ENCODE results near the gene PLK5.

Gene PLK5

DNA sequence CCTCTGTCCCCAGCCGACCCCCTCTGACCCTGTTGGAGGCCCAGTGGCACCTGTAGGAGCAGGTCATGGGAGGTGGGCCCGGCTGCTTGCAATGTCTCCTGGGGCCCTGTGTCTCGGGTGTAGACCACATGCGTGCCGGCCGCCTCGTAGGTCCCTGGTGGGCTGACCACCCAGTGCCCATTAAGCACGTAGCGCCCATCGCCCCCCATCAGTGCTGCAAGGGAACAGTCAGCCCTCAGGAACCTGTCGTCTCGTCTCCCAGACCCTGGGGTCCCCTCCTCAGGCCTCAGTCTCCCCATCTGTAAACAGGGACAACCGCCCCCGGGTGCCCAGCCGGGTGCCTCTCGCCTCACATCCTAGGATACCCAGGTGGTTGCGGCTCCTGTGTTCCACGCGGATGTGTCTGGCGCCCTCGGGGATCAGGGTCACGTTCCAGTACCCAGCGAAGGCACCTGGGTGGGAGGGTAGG is 16.7 kb upstream of the PLK5 start:
- Histone ChIP-seq H3K36me3 (replicated peaks) (no peaks in the 10 kb centered on the region), H3K4me3 (ENCODE audit: low read depth, low read length) (no peak overlapping the region), H3K27ac (no peak overlapping the region), H3K27me3 (replicated peaks) (peaks cover 19% of the 10 kb centered on the region)
- TF ChIP-seq CTCF (IDR thresholded peaks at IDR 0.05; ENCODE audit: low read depth, low read length, missing control alignments) = no peak
- DNase-seq = no peak
- in situ Hi-C loops (cut with HindIII; ENCODE audit: low pct_ligation_motif_present, low sequenced_read_pairs) = no loop called here

GRCh38 chr19:1507763-1508506 is 15.9 kb upstream of the PLK5 start:
- no peaks in the 10 kb centered on the region for H3K36me3 ChIP-seq (replicated peaks)
- peak overlapping the region; percentile 84 for H3K27ac ChIP-seq
- in situ Hi-C loops (cut with HindIII; ENCODE audit: low pct_ligation_motif_present, low sequenced_read_pairs) = no loop called here
- peaks cover 15% of the 10 kb centered on the region for H3K27me3 ChIP-seq (replicated peaks)
- TF ChIP-seq CTCF (IDR thresholded peaks at IDR 0.05; ENCODE audit: low read depth, low read length, missing control alignments) = no peak
- peak overlapping the region; percentile 59 for H3K4me3 ChIP-seq (ENCODE audit: low read depth, low read length)
- peak; percentile 95 for DNase-seq

DNA sequence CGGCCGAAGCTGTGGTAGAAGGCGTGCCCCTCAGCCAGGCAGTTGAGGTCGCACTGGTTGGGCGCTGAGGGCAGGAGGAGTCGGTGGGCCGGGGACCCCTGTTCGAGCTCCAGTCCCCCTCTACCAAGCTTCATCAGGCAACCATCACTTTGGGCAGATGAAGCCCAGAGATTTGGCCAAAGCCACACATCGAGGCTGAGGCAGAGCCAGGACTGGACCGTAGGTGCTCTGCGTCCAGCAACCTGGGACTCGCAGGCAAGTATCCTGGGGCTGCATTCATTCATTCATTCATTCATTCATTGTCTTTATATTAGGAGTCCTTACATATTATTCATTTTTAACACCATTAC is 15.4 kb upstream of the PLK5 start:
- Histone ChIP-seq H3K36me3 (replicated peaks) (no peaks in the 10 kb centered on the region), H3K27ac (no peak overlapping the region), H3K4me3 (ENCODE audit: low read depth, low read length) (peak overlapping the region; percentile 20), H3K27me3 (replicated peaks) (peaks cover 9% of the 10 kb centered on the region)
- no peak for TF ChIP-seq CTCF (IDR thresholded peaks at IDR 0.05; ENCODE audit: low read depth, low read length, missing control alignments)
- in situ Hi-C loops (cut with HindIII; ENCODE audit: low pct_ligation_motif_present, low sequenced_read_pairs) = no loop called here
- no peak for DNase-seq

DNA sequence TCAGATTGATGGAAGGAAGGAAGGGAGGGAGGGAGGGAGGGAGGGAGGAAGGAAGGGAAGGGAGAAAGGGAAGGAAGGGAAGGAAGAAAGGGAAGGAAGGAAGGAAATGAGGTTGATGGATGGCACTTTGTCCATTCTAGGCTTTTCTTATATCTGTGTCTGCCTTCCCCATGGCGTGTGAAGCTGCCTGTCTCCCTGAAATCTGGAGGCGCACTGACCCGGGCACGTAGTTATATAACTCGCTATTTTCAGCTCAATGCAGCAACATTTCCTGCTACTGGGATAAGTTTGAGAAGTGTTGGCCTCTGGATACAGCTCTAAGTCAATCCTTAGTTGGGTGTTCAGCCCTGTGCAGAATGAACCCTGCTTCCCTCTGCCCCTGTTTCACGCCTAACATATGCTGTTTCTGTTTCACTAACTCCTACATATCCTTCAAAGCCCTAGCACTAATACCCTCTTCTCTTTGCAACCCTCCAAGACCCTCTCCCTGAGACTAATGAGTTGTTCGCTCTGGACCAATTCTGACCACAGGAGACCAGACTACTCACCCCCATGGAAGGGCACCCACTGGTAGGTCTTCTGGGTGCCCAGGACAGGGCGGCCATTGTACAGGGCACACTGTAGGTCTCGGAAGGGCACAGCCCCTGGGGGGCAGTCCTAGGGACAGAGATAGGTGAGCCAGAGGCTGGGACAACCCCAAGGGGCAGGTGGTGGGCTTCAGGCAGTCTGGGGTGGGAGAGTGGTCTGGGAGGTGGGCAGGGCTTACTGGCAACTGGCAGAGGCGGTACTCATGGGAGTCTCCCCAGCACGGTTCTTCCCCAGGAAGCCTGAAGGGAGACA is 14.1 kb upstream of the PLK5 start:
- Histone ChIP-seq H3K36me3 (replicated peaks) (no peaks in the 10 kb centered on the region), H3K27me3 (replicated peaks) (no peaks in the 10 kb centered on the region), H3K4me3 (ENCODE audit: low read depth, low read length) (no peak overlapping the region), H3K27ac (no peak overlapping the region)
- no peak for TF ChIP-seq CTCF (IDR thresholded peaks at IDR 0.05; ENCODE audit: low read depth, low read length, missing control alignments)
- in situ Hi-C loops (cut with HindIII; ENCODE audit: low pct_ligation_motif_present, low sequenced_read_pairs) = no loop called here
- no peak for DNase-seq

GRCh38 chr19:1510442-1510806 is 13.5 kb upstream of the PLK5 start:
- H3K27me3 ChIP-seq (replicated peaks) = no peaks in the 10 kb centered on the region
- H3K4me3 ChIP-seq (ENCODE audit: low read depth, low read length) = no peak overlapping the region

More at GRCh38 chr19:1510442-1510806, 13.5 kb upstream of the PLK5 start:
- H3K36me3 ChIP-seq (replicated peaks) = no peaks in the 10 kb centered on the region
- DNase-seq = no peak
- TF ChIP-seq CTCF (IDR thresholded peaks at IDR 0.05; ENCODE audit: low read depth, low read length, missing control alignments) = no peak
- in situ Hi-C loops (cut with HindIII; ENCODE audit: low pct_ligation_motif_present, low sequenced_read_pairs) = no loop called here
- no peak overlapping the region for H3K27ac ChIP-seq

Data from brain microvascular endothelial cell (primary cell).